ENCODE measurements around the gene LCE1C. TPM values are rescaled to one million over a fixed set of nuclear protein-coding genes. Genes with fewer than 3 reads are reported as not detected.

LCE1C gene
- total and polyA plus RNA-seq, 2 of the 8 experiments (the other 6 are each of a cell fraction or from before 2014, with no cell fraction given), result not detected

GRCh38 chr1:152759453-152760173, 46.8 kb downstream of the LCE1C start:
- no peak overlapping the region for H3K4ac ChIP-seq (replicated peaks; ENCODE audit: insufficient read length, low read depth, low read length)
- no peak for DNase-seq (ENCODE audit: low read depth in 1 of 2, low spot score in 2 of 2)
- no peaks in the 10 kb centered on the region for H3K79me2 ChIP-seq (ENCODE audit: control insufficient read depth in 1 of 2, insufficient read depth in 2 of 2, low read length in 2 of 2)
- H2BK15ac ChIP-seq (ENCODE audit: low read length), result no peak overlapping the region
- H2BK5ac ChIP-seq (ENCODE audit: low read depth, low read length), result no peak overlapping the region
- POLR2A ChIA-PET (ENCODE audit: partially characterized antibody), result no interaction called here
- no peak overlapping the region for H3K23ac ChIP-seq (ENCODE audit: insufficient read length)
- CTCF ChIA-PET (ENCODE audit: partially characterized antibody), result no interaction called here
- H2BK12ac ChIP-seq (ENCODE audit: low read depth, low read length), result no peak overlapping the region
- no peak overlapping the region for H2BK120ac ChIP-seq (replicated peaks; ENCODE audit: low read depth, low read length)
- H3K9me3 ChIP-seq (ENCODE audit: insufficient read depth in 2 of 2, low read depth in 1 of 2, low read length in 1 of 2), result peaks cover 81 to 88% of the 10 kb centered on the region in 2 experiments
- no peak overlapping the region for H4K8ac ChIP-seq (ENCODE audit: extremely low read depth, insufficient read depth, low read length)
- no peak overlapping the region for H3K14ac ChIP-seq (ENCODE audit: insufficient read length)
- H2BK20ac ChIP-seq (ENCODE audit: low read length), result no peak overlapping the region
- H3K36me3 ChIP-seq (ENCODE audit: control insufficient read depth in 2 of 4, insufficient read depth in 4 of 4, low read length in 3 of 4), result no peaks in the 10 kb centered on the region
- no peak overlapping the region for H3K56ac ChIP-seq (replicated peaks; ENCODE audit: insufficient read length, low read depth, low read length)
- no peak overlapping the region for H3K4me2 ChIP-seq (ENCODE audit: insufficient read depth in 1 of 2, low read depth in 2 of 2, low read length in 2 of 2)
- H3K27me3 ChIP-seq (replicated peaks in 1 of 4; ENCODE audit: control insufficient read depth in 3 of 4, extremely low read depth in 1 of 4, insufficient read depth in 3 of 4, low read length in 3 of 4), result no peaks in the 10 kb centered on the region
- H3K79me1 ChIP-seq (ENCODE audit: low read depth, low read length), result no peaks in the 10 kb centered on the region
- H4K5ac ChIP-seq (ENCODE audit: insufficient read length, low read depth, low read length), result no peak overlapping the region
- no peak overlapping the region for H3K4me3 ChIP-seq (ENCODE audit: extremely low read depth in 1 of 4, insufficient read depth in 2 of 4, low read depth in 3 of 4, low read length in 4 of 4)
- no peak overlapping the region for H2AFZ ChIP-seq (ENCODE audit: low read length)
- no peak for FAIRE-seq
- no peaks in the 10 kb centered on the region for H3K23me2 ChIP-seq (ENCODE audit: low read depth, low read length)
- H3K4me1 ChIP-seq (replicated peaks in 1 of 4; ENCODE audit: control insufficient read depth in 3 of 4, insufficient read depth in 4 of 4, low read length in 3 of 4), result no peaks in the 10 kb centered on the region
- H4K20me1 ChIP-seq (replicated peaks in 1 of 2; ENCODE audit: control insufficient read depth in 1 of 2, insufficient read depth in 2 of 2, low read length in 2 of 2), result no peaks in the 10 kb centered on the region
- no peak overlapping the region for H3K9ac ChIP-seq (replicated peaks in 1 of 4; ENCODE audit: extremely low read depth in 1 of 4, low read depth in 3 of 4, low read length in 3 of 4)
- 82% methylated on average over 6 of the region's 8 CpGs; no CpG with 5 or more reads in 1 of the 2 experiments for WGBS, 2 experiments (ENCODE audit: extremely low coverage in 1 of 2, insufficient coverage in 1 of 2, insufficient read length in 1 of 2, insufficient replicate concordance in 2 of 2, low coverage in 1 of 2, low lambda C conversion rate in 2 of 2, missing lambda C conversion rate in 1 of 2)
- H2AK5ac ChIP-seq (ENCODE audit: low read depth, low read length), result no peak overlapping the region
- no peak overlapping the region for H3K27ac ChIP-seq (ENCODE audit: low read depth, low read length)
- no peak overlapping the region for H4K91ac ChIP-seq (replicated peaks; ENCODE audit: insufficient read length, low read length)
- no peak overlapping the region for H3K18ac ChIP-seq (ENCODE audit: extremely low read depth, low read length)
- TF ChIP-seq TCF12 (IDR thresholded peaks at IDR 0.05; ENCODE audit: low read depth, low read length) (no peak), JUN (IDR thresholded peaks at IDR 0.05; ENCODE audit: low read depth, low read length) (no peak), TAF7 (optimal IDR thresholded peaks at IDR 0.05; ENCODE audit: borderline replicate concordance, low read depth, low read length) (no peak), CTCF (IDR thresholded peaks at IDR 0.05; ENCODE audit: control extremely low read depth in 1 of 3, insufficient read depth in 1 of 3, low read depth in 1 of 3, low read length in 3 of 3) (no peak), ATF2 (IDR thresholded peaks at IDR 0.05; ENCODE audit: low read length) (no peak), SP1 (IDR thresholded peaks at IDR 0.05; ENCODE audit: low read depth, low read length) (no peak), RNF2 (IDR thresholded peaks at IDR 0.05; ENCODE audit: borderline replicate concordance, low read depth, low read length, missing control alignments, poor library complexity, severe bottlenecking) (no peak), GTF2F1 (IDR thresholded peaks at IDR 0.05; ENCODE audit: borderline replicate concordance, low read depth, low read length) (no peak)
